ENCODE measurements around the gene HOXC11.

HOXC11 gene

GRCh38 chr12:54007538-54008259 is 34.8 kb downstream of the HOXC11 start:
- intact Hi-C loops (cut with DNase I; ENCODE audit: low total_unique reads), result loop anchor here (5.0 kb wide), 1 partner anchor 185 kb away; no protein-coding TSS in a partner anchor
- H3K27ac ChIP-seq, result peak overlapping the region in 1 of 2 donors; percentile 98
- no peak for DNase-seq
- no peak for TF ChIP-seq CTCF (IDR thresholded peaks at IDR 0.05)
- H3K36me3 ChIP-seq, result no peaks in the 10 kb centered on the region
- H3K4me3 ChIP-seq, result peak overlapping the region in 1 of 2 donors; percentile 64
- H3K4me1 ChIP-seq, result peaks cover 0 to 83% (median 56%) of the 10 kb centered on the region in 4 donors
- H3K9me3 ChIP-seq, result no peaks in the 10 kb centered on the region
- H3K27me3 ChIP-seq, result no peaks in the 10 kb centered on the region

- intact Hi-C loops (cut with DNase I; ENCODE audit: low total_unique reads), result loop anchor here (5.0 kb wide), 1 partner anchor 184 kb away; no protein-coding TSS in a partner anchor
- H3K27ac ChIP-seq, result peak overlapping the region; percentile 80 to 98
- no peak for TF ChIP-seq CTCF (IDR thresholded peaks at IDR 0.05)
- no peaks in the 10 kb centered on the region for H3K36me3 ChIP-seq
- H3K27me3 ChIP-seq, result no peaks in the 10 kb centered on the region
- H3K4me1 ChIP-seq, result peaks cover 0 to 83% (median 59%) of the 10 kb centered on the region in 4 donors
- H3K4me3 ChIP-seq, result peak overlapping the region; percentile 59 to 64
- DNase-seq, result no peak
- no peaks in the 10 kb centered on the region for H3K9me3 ChIP-seq
These were observed 35.3 kb downstream of the HOXC11 start for GRCh38 chr12:54008260-54008552.

DNA sequence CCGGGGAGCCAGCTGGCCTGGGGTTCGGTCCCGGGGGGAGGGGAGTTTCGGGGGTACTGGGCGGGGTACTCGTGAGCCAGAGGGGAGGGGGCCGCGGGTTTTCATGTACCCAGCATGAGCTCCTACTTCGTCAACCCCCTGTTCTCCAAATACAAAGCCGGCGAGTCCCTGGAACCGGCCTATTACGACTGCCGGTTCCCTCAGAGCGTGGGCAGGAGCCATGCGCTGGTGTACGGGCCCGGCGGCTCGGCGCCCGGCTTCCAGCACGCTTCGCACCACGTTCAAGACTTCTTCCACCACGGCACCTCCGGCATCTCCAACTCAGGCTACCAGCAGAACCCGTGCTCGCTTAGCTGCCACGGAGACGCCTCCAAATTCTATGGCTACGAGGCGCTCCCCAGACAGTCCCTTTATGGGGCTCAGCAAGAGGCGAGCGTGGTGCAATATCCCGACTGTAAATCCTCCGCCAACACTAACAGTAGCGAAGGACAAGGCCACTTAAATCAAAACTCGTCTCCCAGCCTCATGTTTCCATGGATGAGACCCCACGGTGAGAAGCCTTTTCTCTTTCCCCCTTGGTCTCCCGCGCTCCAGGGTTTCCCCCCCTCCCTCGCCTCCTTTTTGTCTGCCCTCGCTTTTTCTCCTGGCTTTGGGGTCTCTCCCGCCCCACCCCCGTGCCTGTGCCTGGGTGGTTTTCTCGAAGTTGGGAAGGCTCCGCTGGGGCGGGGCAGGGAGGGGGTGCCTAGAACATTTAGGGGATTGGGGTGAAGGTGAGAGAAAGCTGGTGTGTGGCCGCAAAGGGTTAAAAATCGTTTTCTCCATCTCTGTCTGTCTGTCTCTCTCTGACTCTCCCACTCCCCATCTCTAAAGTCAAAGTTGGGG is 36.5 kb downstream of the HOXC11 start:
- no peak for TF ChIP-seq CTCF (IDR thresholded peaks at IDR 0.05)
- Histone ChIP-seq H3K4me1 (peaks cover 0 to 83% (median 57%) of the 10 kb centered on the region in 4 donors), H3K27me3 (no peaks in the 10 kb centered on the region), H3K36me3 (no peaks in the 10 kb centered on the region), H3K9me3 (no peaks in the 10 kb centered on the region), H3K27ac (peak overlapping the region; percentile 80 to 98), H3K4me3 (peak overlapping the region; percentile 59 to 64)
- intact Hi-C loops (cut with DNase I; ENCODE audit: low total_unique reads), result loop anchor here (5.0 kb wide), 1 partner anchor 183 kb away; no protein-coding TSS in a partner anchor
- DNase-seq, result no peak

DNA sequence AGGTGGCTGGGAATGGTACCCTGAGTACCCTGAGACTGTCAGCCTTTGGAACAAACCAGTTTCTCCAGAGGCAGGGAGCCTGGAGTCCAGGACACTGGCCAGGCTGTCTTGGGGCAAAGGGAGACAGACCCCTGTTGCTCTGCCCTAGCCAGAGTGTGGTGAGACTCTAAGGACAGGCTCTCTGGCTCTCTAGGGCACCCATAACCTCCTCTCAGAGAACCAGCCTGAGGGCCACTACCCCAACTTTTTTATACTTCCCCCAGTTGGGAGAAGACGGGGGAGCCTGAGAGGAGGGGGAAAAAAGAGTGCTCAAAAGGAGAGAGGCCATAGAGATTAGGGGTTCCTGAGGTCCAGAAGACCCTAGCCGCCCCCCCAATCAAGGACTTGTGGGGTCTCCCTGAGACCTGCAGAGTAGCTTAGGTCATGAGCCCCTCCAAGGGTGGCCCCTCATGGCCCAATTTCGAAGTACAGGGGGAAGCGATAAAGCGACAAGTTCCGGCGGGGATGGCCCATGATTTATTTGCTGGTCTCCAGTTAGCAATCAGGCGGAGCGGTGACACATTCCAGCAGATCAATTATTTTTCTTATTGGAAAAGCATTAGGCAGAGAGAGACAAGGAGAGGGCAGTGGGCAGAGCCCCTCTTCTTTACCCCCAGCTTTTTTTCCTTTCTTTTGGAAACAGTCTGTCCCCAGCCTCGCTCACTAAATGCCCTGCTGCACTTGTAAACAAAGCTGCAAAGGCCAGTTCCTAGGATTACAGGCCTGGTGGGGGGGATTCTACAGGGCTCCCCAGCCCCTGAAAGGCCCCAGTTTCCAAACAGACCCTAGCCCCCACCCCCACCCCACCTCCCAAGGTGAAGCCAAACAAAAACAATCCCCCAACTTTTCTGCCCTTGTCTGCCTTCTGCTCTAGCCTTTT is 37.4 kb downstream of the HOXC11 start:
- peak overlapping the region; percentile 80 to 98 for H3K27ac ChIP-seq
- H3K4me1 ChIP-seq, result peaks cover 0 to 85% (median 55%) of the 10 kb centered on the region in 4 donors
- H3K9me3 ChIP-seq, result no peaks in the 10 kb centered on the region
- H3K27me3 ChIP-seq, result no peaks in the 10 kb centered on the region
- no peak for TF ChIP-seq CTCF (IDR thresholded peaks at IDR 0.05)
- H3K36me3 ChIP-seq, result no peaks in the 10 kb centered on the region
- no peak for DNase-seq
- H3K4me3 ChIP-seq, result peak overlapping the region; percentile 59 to 64
- intact Hi-C loops (cut with DNase I; ENCODE audit: low total_unique reads), result no loop called here

Measured in tibial artery (tissue), 4 donors.